ENCODE results near the gene INPP5D. TPM values are rescaled to one million over a fixed set of nuclear protein-coding genes. Genes with fewer than 3 reads are reported as not detected.

INPP5D gene
- polyA plus RNA-seq, 1 donor (not counting 4 experiments of a cell fraction or from before 2014, with no cell fraction given) = 7.5 TPM

- TF ChIP-seq CTCF (optimal IDR thresholded peaks at IDR 0.05 in 1 of 3, IDR thresholded peaks at IDR 0.05 in 1 of 3, conservative IDR thresholded peaks at IDR 0.05 in 1 of 3; ENCODE audit: extremely low read depth in 1 of 3, insufficient read depth in 2 of 3, low read length in 3 of 3) (no peak), EZH2 (IDR thresholded peaks at IDR 0.05; ENCODE audit: low read length) (no peak)
- H3K79me2 ChIP-seq (ENCODE audit: control insufficient read depth, insufficient read depth, low read length) = no peaks in the 10 kb centered on the region
- no peak overlapping the region for H3K9ac ChIP-seq (ENCODE audit: control insufficient read depth, extremely low read depth, insufficient read depth, low read length)
- H4K20me1 ChIP-seq (ENCODE audit: control insufficient read depth, extremely low read depth, insufficient read depth, low read length) = no peaks in the 10 kb centered on the region
- H2AFZ ChIP-seq (ENCODE audit: control insufficient read depth, low read length) = no peak overlapping the region
- H3K27me3 ChIP-seq (ENCODE audit: control insufficient read depth, extremely low read depth, insufficient read depth, low read length) = no peaks in the 10 kb centered on the region
- H3K36me3 ChIP-seq (ENCODE audit: control insufficient read depth in 2 of 2, extremely low read depth in 1 of 2, insufficient read depth in 2 of 2, low read length in 2 of 2) = peaks cover 4 to 30% of the 10 kb centered on the region in 2 experiments
- H3K27ac ChIP-seq (ENCODE audit: control insufficient read depth, insufficient read depth, low read length) = no peak overlapping the region
- H3K4me2 ChIP-seq (ENCODE audit: control insufficient read depth, extremely low read depth, insufficient read depth, low read depth, low read length) = no peak overlapping the region
- H3K9me3 ChIP-seq (ENCODE audit: control insufficient read depth, low read depth, low read length) = no peaks in the 10 kb centered on the region
- H3K9me1 ChIP-seq (ENCODE audit: control insufficient read depth, extremely low read depth, insufficient read depth, low read length) = no peaks in the 10 kb centered on the region
- DNase-seq (ENCODE audit: low read depth, low spot score) (no peak), FAIRE-seq (no peak)
- dilution Hi-C loops (cut with MboI; ENCODE audit: extremely low pct_ligation_motif_present, low sequenced_read_pairs) = no loop called here
- no peak overlapping the region for H3K4me3 ChIP-seq (ENCODE audit: control insufficient read depth in 2 of 3, extremely low read depth in 1 of 3, insufficient read depth in 2 of 3, low read depth in 1 of 3, low read length in 3 of 3)
- no peaks in the 10 kb centered on the region for H3K4me1 ChIP-seq (ENCODE audit: control insufficient read depth, extremely low read depth, insufficient read depth, low read length)
Observed at GRCh38 chr2:233195027-233195426, 134.9 kb downstream of the INPP5D start.

- Histone ChIP-seq H3K4me3 (ENCODE audit: control insufficient read depth in 2 of 3, extremely low read depth in 1 of 3, insufficient read depth in 2 of 3, low read depth in 1 of 3, low read length in 3 of 3) (no peak overlapping the region), H3K4me2 (ENCODE audit: control insufficient read depth, extremely low read depth, insufficient read depth, low read depth, low read length) (no peak overlapping the region), H3K27me3 (ENCODE audit: control insufficient read depth, extremely low read depth, insufficient read depth, low read length) (peaks cover 2% of the 10 kb centered on the region), H3K9me3 (ENCODE audit: control insufficient read depth, low read depth, low read length) (no peaks in the 10 kb centered on the region), H3K36me3 (ENCODE audit: control insufficient read depth in 2 of 2, extremely low read depth in 1 of 2, insufficient read depth in 2 of 2, low read length in 2 of 2) (peaks cover 4 to 26% of the 10 kb centered on the region in 2 experiments), H3K9me1 (ENCODE audit: control insufficient read depth, extremely low read depth, insufficient read depth, low read length) (no peaks in the 10 kb centered on the region), H3K9ac (ENCODE audit: control insufficient read depth, extremely low read depth, insufficient read depth, low read length) (no peak overlapping the region), H3K27ac (ENCODE audit: control insufficient read depth, insufficient read depth, low read length) (no peak overlapping the region), H4K20me1 (ENCODE audit: control insufficient read depth, extremely low read depth, insufficient read depth, low read length) (no peaks in the 10 kb centered on the region), H3K79me2 (ENCODE audit: control insufficient read depth, insufficient read depth, low read length) (no peaks in the 10 kb centered on the region), H3K4me1 (ENCODE audit: control insufficient read depth, extremely low read depth, insufficient read depth, low read length) (no peaks in the 10 kb centered on the region), H2AFZ (ENCODE audit: control insufficient read depth, low read length) (no peak overlapping the region)
- dilution Hi-C loops (cut with MboI; ENCODE audit: extremely low pct_ligation_motif_present, low sequenced_read_pairs) = no loop called here
- DNase-seq (ENCODE audit: low read depth, low spot score) = no peak
- FAIRE-seq = no peak
- TF ChIP-seq EZH2 (IDR thresholded peaks at IDR 0.05; ENCODE audit: low read length) (no peak), CTCF (optimal IDR thresholded peaks at IDR 0.05 in 1 of 3, IDR thresholded peaks at IDR 0.05 in 1 of 3, conservative IDR thresholded peaks at IDR 0.05 in 1 of 3; ENCODE audit: extremely low read depth in 1 of 3, insufficient read depth in 2 of 3, low read length in 3 of 3) (no peak)
Observed at GRCh38 chr2:233197022-233197421, 136.9 kb downstream of the INPP5D start.
